ENCODE measurements around the gene MICAL2. TPM values are rescaled to one million over a fixed set of nuclear protein-coding genes. Genes with fewer than 3 reads are reported as not detected.

MICAL2 gene
- total and polyA plus RNA-seq, 2 donors (not counting 1 experiment from before 2014, with no cell fraction given) = 0.32 to 0.40 TPM

- no peak overlapping the region for H3K4me3 ChIP-seq (ENCODE audit: control extremely low read depth in 1 of 5, extremely low read depth in 1 of 5, insufficient read depth in 1 of 5, low read depth in 2 of 5, low read length in 4 of 5)
- H3K9me3 ChIP-seq (ENCODE audit: control extremely low read depth in 1 of 3, control insufficient read depth in 2 of 3, insufficient read depth in 1 of 3, low read length in 2 of 3) = peaks cover 0 to 4% (median 2%) of the 10 kb centered on the region in 3 donors
- H3K27me3 Mint-ChIP-seq = peaks cover 10% of the 10 kb centered on the region
- intact Hi-C loops (cut with micrococcal nuclease) = no loop called here
- no peak for TF ChIP-seq CTCF (IDR thresholded peaks at IDR 0.05)
- no peak for TF ChIP-seq EZH2 (IDR thresholded peaks at IDR 0.05; ENCODE audit: borderline replicate concordance, insufficient read depth, low read depth, low read length, poor library complexity, severe bottlenecking)
- H3K27me3 ChIP-seq (replicated peaks in 1 of 4; ENCODE audit: control extremely low read depth in 1 of 4, control insufficient read depth in 3 of 4, insufficient read depth in 4 of 4, low read length in 3 of 4) = peaks cover 0 to 4% (median 0%) of the 10 kb centered on the region in 4 experiments
- no peak overlapping the region for H2AFZ ChIP-seq (ENCODE audit: insufficient read depth, low read depth, low read length, poor library complexity, severe bottlenecking)
- CTCF ChIA-PET = no interaction called here
- H4K20me1 ChIP-seq (ENCODE audit: control insufficient read depth, insufficient read depth, low read length, poor library complexity, severe bottlenecking) = no peaks in the 10 kb centered on the region
- H3K9me3 Mint-ChIP-seq (ENCODE audit: insufficient read depth) = peaks cover 2% of the 10 kb centered on the region
- H3K4me1 Mint-ChIP-seq = peaks cover 7% of the 10 kb centered on the region
- no peaks in the 10 kb centered on the region for H3K79me2 ChIP-seq (ENCODE audit: control insufficient read depth, insufficient read depth, low read length)
- H3K4me3 Mint-ChIP-seq = no peak overlapping the region
- WGBS (ENCODE audit: insufficient coverage) = 89% methylated on average over 3 of the region's 3 CpGs
- peaks cover 6 to 7% of the 10 kb centered on the region in 2 donors for H3K4me1 ChIP-seq (ENCODE audit: control insufficient read depth in 2 of 2, insufficient read depth in 2 of 2, low read length in 2 of 2)
- H3K9ac ChIP-seq (ENCODE audit: low read length) = no peak overlapping the region
- no peaks in the 10 kb centered on the region for H3K36me3 ChIP-seq (replicated peaks in 1 of 2; ENCODE audit: control extremely low read depth in 1 of 2, control insufficient read depth in 1 of 2, extremely low read depth in 1 of 2, insufficient read depth in 2 of 2, low read length in 1 of 2)
- H3K4me2 ChIP-seq (replicated peaks; ENCODE audit: low read depth, low read length, poor library complexity, severe bottlenecking) = no peak overlapping the region
- no peak overlapping the region for H3K27ac ChIP-seq (ENCODE audit: low read length in 2 of 2)
- H3K27ac Mint-ChIP-seq = no peak overlapping the region
- ATAC-seq (ENCODE audit: low read depth) = no peak
- DNase-seq = no peak
- POLR2A ChIA-PET = no interaction called here
Observed at GRCh38 chr11:12086271-12087074, 23.9 kb upstream of the MICAL2 start.

All from B cell (primary cell).